Renal cortex interstitium (tissue), 11 donors: ENCODE data around the gene SH3BP2. TPM values are rescaled to one million over a fixed set of nuclear protein-coding genes. Genes with fewer than 3 reads are reported as not detected.
"Not testable (repeated sequence)": the region's sequence is repeated elsewhere in the genome, so short reads cannot be mapped to it uniquely, and the experiment has no call there.

Experiments
- DNase-seq, 11 donors: peaks; one replicate each; pipeline ENCODE4 v3.0.0-alpha.2; 2013; ENCODE audit warnings: low read depth in 9 of 11, low spot score in 4 of 11; ENCODE audit errors: extremely low read depth in 1 of 11
- polyA plus RNA-seq, 3 donors: library from polyadenylated mRNA; unstranded; fragments of 120-200 nt; gene quantifications; one replicate each; pipeline ENCODE4 v1.2.1, GENCODE V29; 2013; ENCODE audit not compliant: insufficient read length in 3 of 3

Gene SH3BP2
- polyA plus RNA-seq, 3 donors = 23.9 to 46.5 (median 35.8) TPM

DNA sequence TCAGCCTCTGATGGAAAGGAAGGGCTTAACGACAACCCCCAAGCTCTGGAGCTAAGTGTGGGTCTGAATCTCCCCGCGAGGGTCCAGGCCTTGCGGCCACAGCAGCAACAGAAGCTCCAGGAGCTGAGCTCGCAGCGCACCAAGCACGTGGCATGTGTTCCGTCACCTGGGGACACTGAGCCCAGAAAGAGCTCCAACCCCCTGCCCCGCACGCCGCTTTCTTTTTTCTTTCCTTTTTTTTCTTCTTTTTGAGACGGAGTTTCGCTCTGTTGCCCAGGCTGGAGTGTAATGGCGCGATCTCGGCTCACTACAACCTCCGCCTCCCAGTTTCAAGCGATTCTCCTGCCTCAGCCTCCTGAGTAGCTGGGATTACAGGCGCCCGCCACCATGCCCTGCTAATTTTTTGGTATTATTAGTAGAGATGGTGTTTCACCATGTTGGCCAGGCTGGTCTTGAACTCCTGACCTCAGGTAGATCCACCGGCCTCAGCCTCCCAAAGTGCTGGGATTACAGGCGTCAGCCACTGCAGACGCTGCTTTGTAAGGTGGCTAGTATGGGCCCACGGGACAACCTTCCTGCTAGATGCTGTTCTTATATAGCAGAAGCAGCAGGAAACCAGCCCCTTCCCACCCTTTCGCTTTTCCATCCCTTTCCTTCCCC, 36.1 kb upstream of the SH3BP2 start:
- DNase-seq = no peak

DNA sequence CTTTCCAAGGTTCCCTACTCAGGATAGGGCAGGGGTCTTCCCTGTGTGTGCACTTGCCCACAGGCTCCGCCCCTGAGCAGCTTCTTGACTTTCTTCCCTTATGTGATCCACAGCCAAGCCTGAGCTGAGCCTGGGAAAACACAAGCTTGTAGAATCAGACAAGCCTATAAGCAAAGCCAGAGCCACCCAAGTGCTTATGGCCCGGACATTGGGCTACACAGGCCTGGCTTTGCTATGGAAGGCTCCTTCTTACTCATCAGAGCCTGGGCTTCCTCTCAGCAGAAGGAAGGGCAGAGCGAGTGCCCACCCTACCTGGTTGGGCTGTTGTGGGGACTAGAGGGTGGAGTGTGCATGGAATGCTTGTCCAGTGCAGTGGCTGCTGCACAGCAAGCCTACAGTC, 35.5 kb upstream of the SH3BP2 start:
- DNase-seq = no peak

DNA sequence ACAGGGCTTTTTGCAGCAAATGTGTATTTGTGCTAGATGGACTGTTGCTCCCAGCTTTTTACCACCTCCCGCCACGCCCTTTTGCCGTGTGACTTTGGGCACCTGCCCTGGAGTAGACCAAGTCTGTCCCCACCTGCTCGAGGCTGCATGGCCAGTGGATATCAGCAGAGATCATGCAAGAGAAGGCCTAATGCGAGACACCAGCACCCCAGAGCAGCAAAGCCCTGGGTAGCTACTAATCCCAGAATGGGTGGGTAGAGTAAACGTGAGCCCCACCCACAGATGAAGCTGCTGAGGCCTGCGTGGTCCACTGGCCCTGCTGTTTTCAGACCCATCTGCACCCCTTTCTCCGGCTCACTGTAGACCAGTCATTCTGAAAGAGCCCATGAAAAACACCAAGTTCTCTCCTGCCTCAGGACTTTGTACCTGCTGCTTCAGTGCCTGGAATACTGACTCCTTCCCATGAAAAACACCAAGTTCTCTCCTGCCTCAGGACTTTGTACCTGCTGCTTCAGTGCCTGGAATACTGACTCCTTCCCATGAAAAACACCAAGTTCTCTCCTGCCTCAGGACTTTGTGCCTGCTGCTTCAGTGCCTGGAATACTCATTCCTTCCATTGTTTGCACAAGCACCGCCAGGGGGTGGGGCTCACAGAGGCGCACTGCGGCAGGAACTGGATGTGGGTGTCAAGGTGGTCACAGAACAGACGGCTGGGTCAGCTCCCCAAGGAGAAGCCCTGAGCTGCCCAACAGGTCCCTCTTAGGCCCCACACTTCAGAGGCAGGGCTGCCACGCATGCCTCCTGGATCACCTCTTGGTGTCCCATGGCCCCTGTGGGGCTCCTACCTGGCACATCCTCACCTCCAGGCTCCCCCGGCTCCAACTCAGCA, 31.6 kb upstream of the SH3BP2 start:
- DNase-seq = no peak

DNA sequence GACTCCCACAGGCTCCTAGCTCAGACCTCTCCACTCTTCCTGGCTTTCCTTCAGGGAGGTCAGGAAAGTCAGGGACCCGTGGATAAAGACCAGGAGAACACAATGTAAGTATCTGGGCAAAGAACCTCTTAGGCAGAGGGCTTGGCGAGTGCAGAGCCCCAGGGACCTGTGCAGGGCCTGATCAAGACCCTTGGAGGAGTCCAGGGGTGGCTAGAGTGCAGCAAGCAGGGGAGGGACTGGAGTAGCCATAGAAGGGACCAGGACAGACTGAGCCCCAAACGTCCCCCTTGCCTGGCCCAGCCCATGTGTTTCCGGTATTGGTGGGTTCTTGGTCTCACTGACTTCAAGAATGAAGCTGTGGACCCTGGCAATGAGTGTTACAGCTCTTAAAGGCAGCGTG, 30.8 kb upstream of the SH3BP2 start:
- DNase-seq = no peak

DNA sequence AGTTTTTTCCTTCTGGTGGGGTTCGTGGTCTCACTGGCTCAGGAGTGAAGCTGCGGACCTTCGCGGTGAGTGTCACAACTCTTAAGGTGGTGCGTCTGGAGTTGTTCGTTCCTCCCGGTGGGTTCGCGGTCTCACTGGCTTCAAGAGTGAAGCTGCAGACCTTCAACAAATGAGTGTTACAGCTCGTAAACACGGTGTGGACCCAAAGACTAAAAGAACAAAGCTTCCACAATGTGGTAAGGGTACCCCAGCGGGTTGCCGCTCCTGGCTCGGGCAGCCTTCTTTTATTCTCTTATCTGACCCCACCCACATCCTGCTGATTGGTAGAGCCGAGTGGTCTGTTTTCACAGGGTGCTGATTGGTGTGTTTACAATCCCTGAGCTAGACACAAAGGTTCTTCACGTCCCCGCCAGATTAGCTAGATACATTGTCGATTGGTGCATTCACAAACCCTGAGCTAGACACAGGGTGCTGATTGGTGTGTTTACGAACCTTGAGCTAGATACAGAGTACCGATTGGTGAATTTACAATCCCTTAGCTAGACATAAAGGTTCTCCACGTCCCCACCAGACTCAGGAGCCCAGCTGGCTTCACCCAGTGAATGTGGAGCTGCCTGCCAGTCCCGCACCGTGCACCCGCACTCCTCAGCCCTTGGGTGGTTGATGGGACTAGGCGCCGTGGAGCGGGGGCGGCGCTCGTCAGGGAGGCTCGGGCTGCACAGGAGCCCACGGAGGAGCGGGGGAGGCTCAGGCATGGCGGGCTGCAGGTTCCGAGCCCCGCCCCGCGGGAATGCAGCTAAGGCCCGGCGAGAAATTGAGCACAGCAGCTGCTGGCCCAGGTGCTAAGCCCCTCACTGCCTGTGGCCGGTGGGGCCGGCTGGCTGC, 30.2 kb upstream of the SH3BP2 start:
- DNase-seq = not testable (repeated sequence)

DNA sequence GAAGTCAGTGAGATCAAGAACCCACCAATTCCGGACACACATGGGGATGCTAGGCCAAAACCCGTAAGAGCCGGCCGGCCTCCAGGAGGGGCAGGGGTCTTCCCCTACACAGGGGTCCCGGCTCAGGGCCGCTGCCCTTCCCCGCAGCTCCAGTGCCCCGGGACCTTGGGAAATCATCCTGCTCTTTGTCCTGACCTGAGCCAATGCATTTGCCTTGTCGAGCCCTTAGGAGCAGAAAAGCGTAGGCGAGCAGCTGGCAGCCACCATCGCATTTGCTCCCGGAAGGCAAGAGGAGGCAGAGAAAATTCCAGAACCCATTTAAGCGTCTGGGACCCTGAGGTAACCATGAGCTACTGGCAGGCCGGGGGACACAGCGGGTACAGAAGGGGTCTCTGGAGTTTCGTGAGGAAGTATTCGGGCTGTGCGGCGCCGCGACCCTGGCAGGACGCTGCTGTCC, 29.3 kb upstream of the SH3BP2 start:
- DNase-seq = no peak

DNA sequence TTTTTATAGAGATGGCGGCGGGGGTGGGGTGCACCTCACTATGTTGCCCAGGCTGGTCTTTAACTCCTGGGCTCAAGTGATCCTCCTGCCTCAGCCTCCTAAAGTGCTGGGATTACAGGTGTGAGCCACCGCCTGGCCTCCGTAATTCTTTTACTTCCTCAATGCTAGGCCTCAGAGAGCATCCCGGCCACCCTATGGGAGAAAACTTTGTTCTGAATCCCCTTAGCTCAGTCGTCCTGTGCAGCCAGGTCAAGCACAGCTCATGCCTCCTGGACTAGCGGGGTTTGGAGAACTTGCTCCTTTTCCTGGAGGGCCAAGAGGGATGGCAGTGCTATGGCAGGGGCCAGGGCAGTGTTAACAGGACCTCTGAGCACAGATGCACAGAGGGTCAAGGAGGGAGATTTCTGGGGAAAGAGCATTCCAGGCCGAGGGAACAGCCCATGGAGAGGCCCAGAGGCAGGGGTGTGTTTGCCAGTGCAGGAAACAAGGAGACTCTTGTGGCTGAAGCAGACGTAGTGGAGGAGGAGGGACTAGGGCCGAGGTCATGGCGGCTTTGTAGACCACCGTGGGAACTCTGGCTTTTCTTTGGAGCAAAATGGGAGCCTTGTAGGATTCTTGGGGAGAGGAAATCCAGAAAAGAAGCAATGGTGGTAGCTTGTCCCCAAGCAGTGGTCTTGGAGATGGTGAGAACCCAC, 26.9 kb upstream of the SH3BP2 start:
- no peak for DNase-seq

DNA sequence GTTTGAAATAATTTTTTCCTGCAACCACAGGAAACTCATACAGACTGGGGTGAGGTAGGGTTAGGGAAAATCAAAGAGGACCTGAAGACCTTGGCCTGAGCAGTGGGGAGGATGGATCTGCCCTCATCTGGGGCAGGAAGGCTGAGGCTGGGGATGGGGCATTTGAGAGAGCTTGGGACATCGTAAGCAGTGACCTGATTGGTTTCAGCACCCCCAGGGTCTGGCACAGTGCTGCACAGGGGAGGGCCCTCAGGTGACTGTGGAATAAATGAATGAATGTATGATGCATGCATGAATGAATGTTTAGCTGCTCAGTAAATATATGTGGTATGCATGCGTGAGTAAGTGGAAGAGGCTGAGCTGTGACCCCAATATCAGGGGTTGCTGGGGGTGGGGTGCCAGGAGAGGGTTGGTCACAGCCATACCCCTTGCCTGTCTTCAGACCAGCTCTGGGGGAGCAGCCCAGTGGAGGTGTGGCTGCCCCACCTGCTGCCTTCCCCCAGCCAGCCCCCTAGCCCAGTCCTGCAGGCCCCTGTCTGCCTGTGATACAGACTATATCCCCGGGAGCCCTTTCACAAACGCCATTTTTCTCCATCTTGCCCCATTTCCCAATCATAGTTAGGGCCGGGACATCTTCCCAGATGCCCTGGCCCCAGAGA, 25.7 kb upstream of the SH3BP2 start:
- no peak for DNase-seq

DNA sequence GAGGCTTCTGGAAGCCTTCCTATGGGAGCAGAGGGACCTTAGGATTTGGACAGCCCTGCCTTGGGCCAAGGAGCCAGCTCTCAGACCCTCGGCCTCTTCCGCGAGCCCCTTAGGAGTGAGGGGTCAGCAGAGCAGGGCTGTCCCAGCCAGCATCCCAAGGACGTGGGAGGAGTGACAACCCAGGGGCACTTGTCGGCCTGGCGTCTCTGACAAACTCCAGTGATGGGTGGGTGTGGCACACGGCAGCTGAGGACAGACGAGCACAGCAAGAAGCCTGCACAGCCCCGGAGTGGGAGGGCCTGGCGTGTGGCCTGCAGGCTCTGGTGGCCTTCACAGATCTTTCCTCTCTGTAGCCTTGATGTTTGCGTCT, 25.2 kb upstream of the SH3BP2 start:
- DNase-seq = no peak

DNA sequence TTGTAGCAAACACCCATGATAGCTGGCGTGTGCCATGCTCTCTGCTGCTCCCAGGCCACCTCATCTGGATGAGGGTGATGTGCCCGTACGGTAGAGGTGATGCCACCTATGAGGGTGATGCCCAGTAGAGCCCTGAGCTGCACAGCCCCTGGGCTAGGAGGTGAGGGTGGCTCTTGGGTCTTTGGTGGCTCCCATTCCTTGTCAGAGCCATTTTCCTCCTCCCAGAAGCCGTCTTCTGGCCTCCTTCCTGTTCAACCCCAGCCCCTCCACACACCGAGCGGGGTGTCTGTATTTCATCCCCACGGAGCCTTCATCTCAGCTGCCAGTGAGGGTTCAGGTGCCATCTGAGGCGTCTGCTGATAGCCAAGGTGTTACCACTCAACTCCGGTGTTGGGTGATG, 24.8 kb upstream of the SH3BP2 start:
- no peak for DNase-seq

DNA sequence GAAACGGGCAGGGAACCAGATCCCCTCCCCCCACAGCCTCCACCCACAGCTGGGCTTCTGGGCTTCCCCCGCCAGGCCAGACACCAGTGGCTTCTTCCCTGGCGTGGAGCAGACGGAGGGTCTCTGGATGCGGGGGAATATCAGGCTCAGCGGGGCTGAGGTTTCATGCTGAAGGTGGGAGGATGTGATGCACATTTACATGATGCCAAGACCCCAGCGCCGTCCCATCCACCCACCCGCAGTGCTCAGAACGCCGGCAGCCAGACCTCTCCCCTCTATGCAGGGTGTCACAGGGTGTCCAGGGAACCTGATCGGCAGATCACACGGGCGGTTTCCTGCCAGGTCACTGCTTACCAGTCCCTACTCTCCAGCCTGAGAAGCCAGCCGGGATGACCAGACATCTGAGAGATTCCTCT, 24.0 kb upstream of the SH3BP2 start:
- peak in 1 of 11 donors; percentile 43 for DNase-seq

DNA sequence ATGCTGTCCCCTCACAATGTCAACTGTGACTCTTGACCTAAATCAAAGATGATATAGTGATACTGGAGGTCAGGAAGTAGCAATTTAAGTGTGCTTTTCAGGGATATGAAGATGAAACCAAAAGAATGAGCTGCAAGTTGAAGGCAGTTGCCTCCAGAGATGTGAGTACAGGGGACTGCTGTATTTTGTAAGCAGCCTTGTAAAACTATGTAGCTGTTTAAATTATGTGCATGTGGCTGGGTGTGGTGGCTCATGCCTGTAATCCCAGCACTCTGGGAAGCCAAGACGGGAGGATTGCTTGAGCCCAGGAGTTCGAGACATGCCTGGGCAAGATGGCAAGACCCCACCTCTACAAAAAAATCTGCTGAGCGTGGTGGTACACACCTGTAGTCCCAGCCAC, 21.6 kb upstream of the SH3BP2 start:
- DNase-seq = no peak

DNA sequence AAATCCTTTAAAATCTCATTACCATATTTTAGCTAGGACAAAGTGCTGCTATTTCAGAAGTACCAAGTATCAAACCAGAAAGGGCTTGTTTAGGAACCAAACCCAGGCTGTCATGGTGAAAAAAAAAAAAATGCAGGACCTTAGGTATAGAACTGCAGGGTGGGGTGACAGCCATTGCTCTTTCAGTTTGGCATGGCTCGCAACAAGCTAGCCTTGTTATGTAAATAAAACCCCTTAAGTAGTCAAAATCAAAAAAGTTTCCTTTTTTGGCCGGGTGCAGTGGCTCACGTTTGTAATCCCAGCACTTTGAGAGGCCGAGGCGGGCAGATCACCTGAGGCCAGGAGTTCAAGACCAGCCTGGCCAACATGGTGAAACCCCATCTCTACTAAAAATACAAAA, 12.2 kb upstream of the SH3BP2 start:
- not testable (repeated sequence) for DNase-seq

DNA sequence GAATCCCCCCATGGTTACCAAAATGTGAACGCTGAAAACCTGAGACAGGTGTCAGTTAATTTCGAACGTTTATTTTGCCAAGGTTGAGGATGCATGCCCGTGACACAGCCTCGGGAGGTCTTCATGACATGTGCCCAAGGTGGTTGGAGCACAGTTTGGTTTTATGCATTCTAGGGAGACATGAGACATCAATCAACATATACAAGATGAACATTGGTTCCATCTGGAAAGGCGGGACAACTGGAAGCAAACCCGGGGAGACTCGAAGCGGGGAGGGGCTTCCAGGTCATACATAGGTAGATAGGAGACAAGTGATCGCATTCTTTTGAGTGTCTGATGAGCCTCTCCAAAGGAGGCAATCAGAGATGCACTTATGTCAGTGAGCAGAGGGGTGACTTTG, 11.0 kb upstream of the SH3BP2 start:
- no peak for DNase-seq

DNA sequence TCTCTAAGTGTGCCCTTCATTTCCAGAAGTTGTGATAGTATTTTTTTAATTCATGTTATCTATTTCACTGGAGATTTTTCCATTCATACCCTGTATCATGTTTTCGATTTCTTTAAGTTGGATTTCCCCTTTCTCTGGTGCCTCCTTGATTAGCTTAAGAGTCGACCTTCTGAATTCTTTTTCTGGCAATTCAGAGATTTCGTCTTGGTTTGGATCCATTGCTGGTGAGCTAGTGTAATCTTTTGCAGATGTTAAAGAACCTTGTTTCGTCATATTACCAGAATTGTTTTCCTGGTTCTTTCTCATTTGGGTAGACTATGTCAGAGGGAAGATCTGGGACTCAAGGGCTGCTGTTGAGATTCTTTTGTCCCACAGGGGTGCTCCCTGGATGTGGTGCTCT, 9.1 kb upstream of the SH3BP2 start:
- no peak for DNase-seq

DNA sequence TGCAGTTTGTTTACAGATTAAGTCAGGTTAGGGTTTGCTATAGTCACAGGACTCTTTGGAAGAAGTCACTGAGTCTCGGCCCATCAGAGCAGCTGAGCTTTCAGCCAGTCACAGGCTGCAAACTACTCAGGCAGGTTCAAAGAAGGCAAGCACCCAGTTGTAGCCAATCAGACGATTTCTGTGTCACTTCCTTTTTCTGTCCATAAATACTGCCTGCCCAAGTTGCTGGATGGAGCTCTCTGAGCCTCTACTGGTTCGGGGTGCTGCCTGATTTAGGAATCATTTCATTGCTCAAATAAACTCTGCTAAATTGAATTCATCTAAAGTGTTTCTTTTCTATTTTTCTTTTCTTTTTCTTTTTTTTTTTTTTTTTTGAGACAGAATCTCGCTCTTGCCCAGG, 7.3 kb upstream of the SH3BP2 start:
- DNase-seq = no peak

DNA sequence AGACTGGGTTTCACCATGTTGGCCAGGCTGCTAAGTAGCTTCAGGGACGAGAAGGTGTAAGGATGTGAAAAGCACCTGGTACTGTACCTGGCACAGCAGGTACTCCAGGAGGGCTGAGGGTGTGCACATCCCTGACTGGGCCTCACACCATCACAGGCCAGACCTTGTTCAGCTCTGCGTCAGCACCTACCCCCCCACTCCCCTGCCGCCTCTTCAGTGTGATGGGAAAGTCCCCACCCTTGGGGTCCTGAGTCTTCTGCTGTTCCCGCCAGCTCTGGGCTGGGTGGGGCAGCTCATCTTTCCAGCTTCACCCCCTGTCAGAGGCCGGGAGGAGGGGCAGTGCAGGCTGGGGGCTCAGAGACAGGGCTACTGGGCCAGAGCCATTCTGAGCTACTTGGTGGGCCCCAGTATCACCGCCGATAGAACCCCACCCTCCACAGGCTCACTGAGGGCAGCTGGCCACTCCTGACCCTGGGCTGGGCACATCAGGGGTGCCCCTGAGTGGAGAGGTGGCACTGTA, 6.7 kb upstream of the SH3BP2 start:
- DNase-seq = no peak

DNA sequence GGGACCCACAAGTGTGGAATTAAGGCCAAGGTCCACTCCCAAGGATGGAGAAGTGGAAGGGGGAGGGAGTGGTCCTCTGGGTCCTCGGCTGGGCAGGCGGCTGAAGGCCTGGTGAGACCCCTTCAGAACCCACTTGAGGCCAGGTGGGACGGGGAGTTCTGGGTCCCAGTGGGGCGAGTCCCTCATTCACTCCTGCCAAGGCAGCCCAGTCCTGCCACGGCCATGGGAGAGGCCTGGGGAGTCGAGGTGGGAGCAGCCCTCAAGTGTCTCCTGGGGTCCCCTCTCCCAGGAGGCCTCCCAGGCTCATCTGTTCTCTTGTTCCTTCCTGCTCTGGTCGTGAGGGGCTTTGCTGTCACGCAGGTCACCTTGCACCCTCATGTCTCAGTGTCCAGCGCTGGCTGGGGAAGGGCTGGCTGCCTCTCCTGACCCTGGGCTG, 6.1 kb upstream of the SH3BP2 start:
- no peak for DNase-seq
